HepG2 (cell line): ENCODE measurements around the gene OR10K1. TPM values are rescaled to one million over a fixed set of nuclear protein-coding genes. Genes with fewer than 3 reads are reported as not detected.

Experiments used
- ATAC-seq: fragments of 200-7000 bp; cut with Tn5 transposase; 3 replicates; pipeline ENCODE4 v1.9.1; 2020; ENCODE audit warnings: mild to moderate bottlenecking, moderate library complexity
- BruUV-seq: library from RNA; stranded (reverse); fragments of 400-500 nt; replicated peaks from 2 replicates; lab custom pipeline; 2021; lab: Mats Ljungman, UMichigan
- CTCF ChIA-PET: fragments of 300-600 bp; formaldehyde crosslinking; extraction: SDS; loops from one replicate; lab custom pipeline; 2021; ENCODE audit warnings: low total read pairs, inconsistent platforms, low intra/inter-chr PET ratio; lab: Yijun Ruan, JAX
- POLR2A ChIA-PET: fragments of 350-600 bp; sonication (Branson Sonifier 250); formaldehyde crosslinking; loops from one replicate; lab custom pipeline; 2020; ENCODE audit warnings: antibody characterized with exemption, inconsistent platforms; lab: Yijun Ruan, JAX
- DNase-seq: peaks from one replicate; pipeline ENCODE4 v3.0.0-alpha.2; 2015; ENCODE audit warnings: low spot score
- FAIRE-seq: peaks from 3 replicates; lab custom pipeline; 2011; peaks lifted over from hg19 to GRCh38; lab: Jason Lieb, UNC
- H2AFZ ChIP-seq: one replicate; pipeline ENCODE4 v1.6.1; 2011; ENCODE audit warnings: low read length, inconsistent platforms
- H3K27ac ChIP-seq: fragments of 300-600 bp; 3 replicates; pipeline ENCODE4 v1.8.0; 2011; ENCODE audit warnings: mixed run types, mild to moderate bottlenecking, mixed read lengths, low read length, inconsistent platforms; ENCODE audit not compliant: insufficient read depth; ENCODE audit errors: extremely low read length
- H3K27me3 ChIP-seq, 2 experiments: fragments of 200-600 bp in 1 of 2; 2 replicates in 1 of 2; 3 replicates in 1 of 2; pipeline versions ENCODE4 v1.6.0 to v1.8.0; 2011; ENCODE audit warnings: low read length in 2 of 2, mild to moderate bottlenecking in 2 of 2, moderate library complexity in 2 of 2, inconsistent platforms in 1 of 2; ENCODE audit not compliant: insufficient read depth in 2 of 2, control insufficient read depth in 1 of 2
- H3K36me3 ChIP-seq, 2 experiments: fragments of 200-600 bp in 1 of 2; replicated peaks in 1 of 2; 2 replicates in 1 of 2; 3 replicates in 1 of 2; pipeline versions ENCODE4 v1.5.1 to v1.8.0; 2011; ENCODE audit warnings: low read length in 2 of 2, inconsistent platforms in 1 of 2; ENCODE audit not compliant: insufficient read depth in 2 of 2, control insufficient read depth in 1 of 2
- H3K4me1 ChIP-seq: 2 replicates; pipeline ENCODE4 v1.5.1; 2012; ENCODE audit warnings: low read length, inconsistent platforms; ENCODE audit not compliant: insufficient read depth
- H3K4me2 ChIP-seq: 2 replicates; pipeline ENCODE4 v1.6.0; 2011; ENCODE audit warnings: low read depth, low read length, inconsistent platforms
- H3K4me3 ChIP-seq, 3 experiments: fragments of 200-600 bp in 1 of 3; sonication (generic), shearing (Covaris generic) in 1 of 3; replicated peaks in 1 of 3; 2 replicates each; pipeline ENCODE4 v1.5.1; 2011 to 2016; ENCODE audit warnings: low read length in 3 of 3, inconsistent platforms in 2 of 3, low read depth in 2 of 3, mild to moderate bottlenecking in 2 of 3, control low read depth in 1 of 3, mixed read lengths in 1 of 3; ENCODE audit not compliant: insufficient read depth in 1 of 3
- H3K79me2 ChIP-seq: one replicate; pipeline ENCODE4 v1.6.1; 2011; ENCODE audit warnings: low read length, inconsistent platforms; ENCODE audit not compliant: insufficient read depth
- H3K9ac ChIP-seq: 2 replicates; pipeline ENCODE4 v1.6.0; 2011; ENCODE audit warnings: mild to moderate bottlenecking, low read depth, low read length, inconsistent platforms; ENCODE audit not compliant: insufficient read depth
- H3K9me3 ChIP-seq: 2 replicates; pipeline ENCODE4 v1.5.1; 2012; ENCODE audit warnings: mild to moderate bottlenecking, low read length
- H4K20me1 ChIP-seq: 2 replicates; pipeline ENCODE4 v1.6.0; 2011; ENCODE audit warnings: inconsistent platforms, mild to moderate bottlenecking, low read length, moderate library complexity; ENCODE audit not compliant: insufficient read depth
- PAX8 ChIP-seq: sonication (generic); formaldehyde crosslinking; IDR thresholded peaks from 2 replicates; pipeline ENCODE4 v1.8.0; 2022; ENCODE audit warnings: mild to moderate bottlenecking, missing genetic modification reagents, borderline replicate concordance
- RFX3 ChIP-seq: IDR thresholded peaks from 2 replicates; pipeline ENCODE4 v1.6.1; 2016; ENCODE audit warnings: missing biosample characterization, missing genetic modification reagents
- RFXAP ChIP-seq: sonication (generic); formaldehyde crosslinking; IDR thresholded peaks from 2 replicates; pipeline ENCODE4 v1.4.0; 2020; ENCODE audit warnings: missing genetic modification reagents, borderline replicate concordance
- SRSF4 ChIP-seq: fragments of 200-400 bp; formaldehyde crosslinking; IDR thresholded peaks from one replicate; pipeline ENCODE4 v1.6.1; 2018; ENCODE audit warnings: mild to moderate bottlenecking, low read depth, low read length, moderate library complexity; ENCODE audit not compliant: poor library complexity, severe bottlenecking
- ZNF589 ChIP-seq: sonication (generic); formaldehyde crosslinking; conservative IDR thresholded peaks from 2 replicates; pipeline ENCODE4 v1.8.0; 2022; ENCODE audit warnings: mild to moderate bottlenecking, moderate library complexity, missing genetic modification reagents
- ZNF713 ChIP-seq: sonication (generic); formaldehyde crosslinking; IDR thresholded peaks from 2 replicates; pipeline ENCODE4 v1.4.0; 2020; ENCODE audit warnings: mild to moderate bottlenecking, missing genetic modification reagents
- ZNF747 ChIP-seq: sonication (generic); formaldehyde crosslinking; IDR thresholded peaks from 2 replicates; pipeline ENCODE4 v1.8.1; 2023; ENCODE audit warnings: missing genetic modification reagents, mild to moderate bottlenecking, borderline replicate concordance
- WGBS: methylation state at CpG from one replicate; pipeline ENCODE4 v1.1.6; 2017; ENCODE audit warnings: low lambda C conversion rate; 5-methylcytosine and 5-hydroxymethylcytosine counted together
- in situ Hi-C: cut with HindIII; loops from 2 replicates; pipeline ENCODE4 v1.10.0; 2017; ENCODE audit warnings: low pct_unique_long_range_greater_than_20kb; ENCODE audit not compliant: extremely low pct_ligation_motif_present
- intact Hi-C: fragments of 100-400 bp; cut with micrococcal nuclease; formaldehyde crosslinking; loops from one replicate; pipeline ENCODE4 v1.10.0; 2022; ENCODE audit not compliant: unreplicated experiment
- polyA plus RNA-seq, 8 experiments: library from polyadenylated mRNA; depleted of rRNA in 3 of 8; stranded (reverse) in 7 of 8; unstranded in 1 of 8; fragments of >200 nt; fragmentation: Illumina TruSeq in 4 of 8; extraction: Trizol in 4 of 8; gene quantifications; 2 replicates each; pipeline versions ENCODE4 v1.2.1 to v1.2.3, GENCODE V29; 2011 to 2016; ENCODE audit warnings: low read depth in 4 of 8, missing spikeins in 1 of 8, mixed read lengths in 1 of 8; ENCODE audit not compliant: insufficient read depth in 1 of 8
- total RNA-seq, 5 experiments: library from RNA; depleted of rRNA; stranded (reverse); fragments of >200 nt; fragmentation: Illumina TruSeq; extraction: Trizol; gene quantifications; 2 replicates each; pipeline ENCODE4 v1.2.3, GENCODE V29; 2016; ENCODE audit warnings: low read depth in 1 of 5
- TF ChIP-seq, protein P1 (sequence below): sonication (generic); formaldehyde crosslinking; IDR thresholded peaks from 2 replicates; pipeline ENCODE4 v1.8.0; 2022; ENCODE audit warnings: missing genetic modification reagents, mild to moderate bottlenecking, moderate library complexity, borderline replicate concordance
- TF ChIP-seq, protein P2 (sequence below): sonication (generic); formaldehyde crosslinking; IDR thresholded peaks from 2 replicates; pipeline ENCODE4 v1.5.0; 2020; ENCODE audit warnings: missing genetic modification reagents

OR10K1 gene
- total and polyA plus RNA-seq, 2 of the 13 experiments (the other 11 are each of a cell fraction or from before 2014, with no cell fraction given), result not detected

DNA sequence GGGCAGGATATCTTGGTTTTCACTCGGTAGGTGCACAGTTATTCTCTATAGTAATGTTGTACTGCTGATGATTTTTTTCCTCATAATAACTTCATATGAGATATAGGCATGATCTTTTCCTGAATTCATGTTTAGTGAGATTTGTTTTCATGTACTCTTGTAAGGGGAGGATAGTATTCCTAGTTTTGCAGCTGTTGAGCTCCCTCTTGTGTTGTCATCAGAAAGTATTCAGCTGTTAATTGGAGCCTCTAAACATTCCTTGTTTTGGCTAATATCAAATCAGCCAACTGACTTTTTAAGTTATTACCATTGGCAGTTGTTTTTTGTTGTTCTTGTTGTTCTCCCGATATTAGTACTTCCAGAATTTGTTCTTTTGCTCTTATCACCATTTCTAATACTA is 34.7 kb downstream of the OR10K1 start:
- CTCF ChIA-PET, result no interaction called here
- Histone ChIP-seq H3K27ac (no peak overlapping the region), H3K9me3 (peaks cover 4% of the 10 kb centered on the region; the same call in 1 of the 2 replicates), H4K20me1 (no peaks in the 10 kb centered on the region), H3K4me3 (no peak overlapping the region), H3K36me3 (no peaks in the 10 kb centered on the region), H3K4me1 (no peaks in the 10 kb centered on the region), H3K27me3 (no peaks in the 10 kb centered on the region), H3K79me2 (no peaks in the 10 kb centered on the region), H3K4me2 (no peak overlapping the region), H2AFZ (no peak overlapping the region), H3K9ac (no peak overlapping the region)
- no peak for DNase-seq
- POLR2A ChIA-PET, result no interaction called here
- in situ Hi-C loops, result no loop called here
- FAIRE-seq, result no peak
- BruUV-seq, result no TSS peak
- ATAC-seq, result no peak
- 0% methylated on average over 2 of the region's 2 CpGs for WGBS
- intact Hi-C loops, result no loop called here
- TF ChIP-seq PAX8 (CRISPR knock-in tag) (no peak), ZNF747 (CRISPR knock-in tag) (no peak), ZNF713 (CRISPR knock-in tag) (no peak), ZNF589 (CRISPR knock-in tag) (no peak), SRSF4 (no peak), RFX3 (no peak), RFXAP (CRISPR knock-in tag) (no peak)
- TF ChIP-seq, protein P1, sequence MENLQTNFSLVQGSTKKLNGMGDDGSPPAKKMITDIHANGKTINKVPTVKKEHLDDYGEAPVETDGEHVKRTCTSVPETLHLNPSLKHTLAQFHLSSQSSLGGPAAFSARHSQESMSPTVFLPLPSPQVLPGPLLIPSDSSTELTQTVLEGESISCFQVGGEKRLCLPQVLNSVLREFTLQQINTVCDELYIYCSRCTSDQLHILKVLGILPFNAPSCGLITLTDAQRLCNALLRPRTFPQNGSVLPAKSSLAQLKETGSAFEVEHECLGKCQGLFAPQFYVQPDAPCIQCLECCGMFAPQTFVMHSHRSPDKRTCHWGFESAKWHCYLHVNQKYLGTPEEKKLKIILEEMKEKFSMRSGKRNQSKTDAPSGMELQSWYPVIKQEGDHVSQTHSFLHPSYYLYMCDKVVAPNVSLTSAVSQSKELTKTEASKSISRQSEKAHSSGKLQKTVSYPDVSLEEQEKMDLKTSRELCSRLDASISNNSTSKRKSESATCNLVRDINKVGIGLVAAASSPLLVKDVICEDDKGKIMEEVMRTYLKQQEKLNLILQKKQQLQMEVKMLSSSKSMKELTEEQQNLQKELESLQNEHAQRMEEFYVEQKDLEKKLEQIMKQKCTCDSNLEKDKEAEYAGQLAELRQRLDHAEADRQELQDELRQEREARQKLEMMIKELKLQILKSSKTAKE (CRISPR knock-in tag), result no peak
- TF ChIP-seq, protein P2, sequence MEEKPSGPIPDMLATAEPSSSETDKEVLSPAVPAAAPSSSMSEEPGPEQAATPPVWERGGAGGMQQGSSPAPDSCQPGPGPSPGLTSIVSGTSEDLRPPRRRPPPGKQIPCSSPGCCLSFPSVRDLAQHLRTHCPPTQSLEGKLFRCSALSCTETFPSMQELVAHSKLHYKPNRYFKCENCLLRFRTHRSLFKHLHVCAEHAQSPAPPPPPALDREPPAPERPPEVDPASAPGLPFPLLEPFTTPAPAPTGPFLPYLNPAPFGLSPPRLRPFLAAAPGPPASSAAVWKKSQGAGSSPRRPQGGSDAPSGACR, result no peak
